WTC11 (cell line): Measurements from ENCODE around the gene USP50. TPM values are rescaled to one million over a fixed set of nuclear protein-coding genes. Genes with fewer than 3 reads are reported as not detected.
A peak's percentile ranks its signal among the peaks of the same experiment; 100 is the strongest.
"Not testable (repeated sequence)": the region's sequence is repeated elsewhere in the genome, so short reads cannot be mapped to it uniquely, and the experiment has no call there.

Source experiments
- ATAC-seq: fragments of 200-7000 bp; cut with Tn5 transposase; 2 replicates; pipeline ENCODE4 v1.10.0; 2021; ENCODE audit warnings: mild to moderate bottlenecking, moderate library complexity
- CTCF ChIA-PET: fragments of 300-600 bp; sonication (Branson Sonifier 250); formaldehyde crosslinking; loops from one replicate; lab custom pipeline; 2021; ENCODE audit warnings: antibody characterized with exemption; lab: Charles Lee
- POLR2A ChIA-PET: fragments of 350-600 bp; sonication (Branson Sonifier 250); formaldehyde crosslinking; loops from one replicate; lab custom pipeline; 2021; ENCODE audit warnings: antibody characterized with exemption; lab: Charles Lee
- DNase-seq: peaks from one replicate; pipeline ENCODE4 v3.0.0; 2021; ENCODE audit warnings: low spot score
- H3K27ac Mint-ChIP-seq: 2 replicates; pipeline ENCODE4 v1.8.0; 2021; ENCODE audit warnings: mixed read lengths
- H3K27me3 Mint-ChIP-seq: 2 replicates; pipeline ENCODE4 v1.8.0; 2021; ENCODE audit warnings: low read depth, mild to moderate bottlenecking, moderate library complexity, mixed read lengths
- H3K36me3 Mint-ChIP-seq: 2 replicates; pipeline ENCODE4 v1.8.0; 2021; ENCODE audit warnings: mixed read lengths
- H3K4me1 Mint-ChIP-seq: 2 replicates; pipeline ENCODE4 v1.8.0; 2022; ENCODE audit warnings: mixed read lengths
- H3K4me3 Mint-ChIP-seq: 2 replicates; pipeline ENCODE4 v1.8.0; 2021; ENCODE audit warnings: mild to moderate bottlenecking, moderate library complexity, mixed read lengths
- H3K9me3 Mint-ChIP-seq: 2 replicates; pipeline ENCODE4 v1.8.0; 2021; ENCODE audit warnings: mixed read lengths
- CREB1 ChIP-seq: sonication (generic); formaldehyde crosslinking; IDR thresholded peaks from 2 replicates; pipeline ENCODE4 v1.8.0; 2023; ENCODE audit warnings: mild to moderate bottlenecking, missing genetic modification reagents
- ELF4 ChIP-seq: sonication (generic); formaldehyde crosslinking; IDR thresholded peaks from 2 replicates; pipeline ENCODE4 v1.8.1; 2022; ENCODE audit warnings: low read depth, mild to moderate bottlenecking, moderate library complexity, missing genetic modification reagents
- OVOL2 ChIP-seq: fragments of 250-450 bp; sonication (Bioruptor Pico); IDR thresholded peaks from 2 replicates; pipeline ENCODE4 v1.9.0; 2021; ENCODE audit warnings: mild to moderate bottlenecking, borderline replicate concordance
- SMAD3 ChIP-seq: sonication (generic); formaldehyde crosslinking; IDR thresholded peaks from 2 replicates; pipeline ENCODE4 v1.8.0; 2022; ENCODE audit warnings: missing genetic modification reagents, mild to moderate bottlenecking, borderline replicate concordance
- SOX15 ChIP-seq: fragments of 250-450 bp; sonication (Bioruptor Pico); IDR thresholded peaks from 2 replicates; pipeline ENCODE4 v1.9.0; 2021; ENCODE audit warnings: mild to moderate bottlenecking
- TP53 ChIP-seq: sonication (generic); formaldehyde crosslinking; IDR thresholded peaks from 2 replicates; pipeline ENCODE4 v1.8.1; 2023; ENCODE audit warnings: mild to moderate bottlenecking, missing genetic modification reagents
- ZNF121 ChIP-seq: sonication (generic); formaldehyde crosslinking; IDR thresholded peaks from 2 replicates; pipeline ENCODE4 v1.8.0; 2023; ENCODE audit warnings: missing genetic modification reagents
- ZNF263 ChIP-seq: sonication (generic); formaldehyde crosslinking; IDR thresholded peaks from 2 replicates; pipeline ENCODE4 v1.8.1; 2022; ENCODE audit warnings: low read depth, mild to moderate bottlenecking, moderate library complexity, missing genetic modification reagents
- ZNF423 ChIP-seq: fragments of 250-450 bp; sonication (Bioruptor Pico); IDR thresholded peaks from 2 replicates; pipeline ENCODE4 v2.1.2; 2022; ENCODE audit warnings: mild to moderate bottlenecking, moderate library complexity
- total RNA-seq: library from RNA; stranded (reverse); gene quantifications from 3 replicates; pipeline ENCODE4 v1.2.3, GENCODE V29; 2021
- TF ChIP-seq, protein P1 (sequence below): sonication (generic); formaldehyde crosslinking; IDR thresholded peaks from 2 replicates; pipeline ENCODE4 v1.8.1; 2023; ENCODE audit warnings: mild to moderate bottlenecking, missing genetic modification reagents, borderline replicate concordance
- TF ChIP-seq, protein P2 (sequence below): sonication (generic); formaldehyde crosslinking; IDR thresholded peaks from 2 replicates; pipeline ENCODE4 v1.8.1; 2023; ENCODE audit warnings: mild to moderate bottlenecking, missing genetic modification reagents
- TF ChIP-seq, protein P3 (sequence below): fragments of 250-450 bp; sonication (Bioruptor Pico); IDR thresholded peaks from 2 replicates; pipeline ENCODE4 v1.9.0; 2021; ENCODE audit warnings: moderate library complexity, mild to moderate bottlenecking, inconsistent platforms, borderline replicate concordance
- TF ChIP-seq, protein P4 (sequence below): fragments of 250-450 bp; sonication (Bioruptor Pico); IDR thresholded peaks from 2 replicates; pipeline ENCODE4 v1.8.0; 2021; ENCODE audit warnings: mild to moderate bottlenecking
- TF ChIP-seq, protein P5 (sequence below): fragments of 250-450 bp; sonication (Bioruptor Pico); IDR thresholded peaks from 2 replicates; pipeline ENCODE4 v2.1.2; 2022; ENCODE audit warnings: mild to moderate bottlenecking, moderate library complexity

USP50 gene
- total RNA-seq, 1 experiment from 2014 or later = not detected

DNA sequence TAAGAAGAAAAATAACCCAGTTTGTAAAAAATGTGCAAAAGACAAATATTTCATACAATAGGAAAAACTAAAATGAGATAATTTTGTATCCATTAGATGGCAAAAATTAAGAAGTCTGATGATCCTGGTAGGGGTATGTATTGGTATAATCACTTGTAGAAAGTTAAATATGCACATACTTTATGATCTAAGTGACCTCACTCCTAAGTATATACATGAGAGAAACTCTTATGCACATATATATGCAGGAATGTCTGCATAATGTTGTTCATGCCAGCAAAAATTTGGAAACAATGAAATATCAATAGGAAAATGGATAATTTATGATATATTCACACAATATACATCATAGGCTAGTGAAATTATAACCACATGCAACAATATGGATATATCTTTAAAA is 33.5 kb downstream of the USP50 start:
- no peak overlapping the region for H3K4me3 Mint-ChIP-seq
- H3K36me3 Mint-ChIP-seq = no peaks in the 10 kb centered on the region
- no peak for DNase-seq
- no peak for ATAC-seq
- no peak for TF ChIP-seq CREB1
- ChIA-PET POLR2A (no interaction called here), CTCF (no interaction called here)
- no peaks in the 10 kb centered on the region for H3K27me3 Mint-ChIP-seq
- no peak overlapping the region for H3K27ac Mint-ChIP-seq
- no peaks in the 10 kb centered on the region for H3K4me1 Mint-ChIP-seq
- H3K9me3 Mint-ChIP-seq = peaks cover 8% of the 10 kb centered on the region

DNA sequence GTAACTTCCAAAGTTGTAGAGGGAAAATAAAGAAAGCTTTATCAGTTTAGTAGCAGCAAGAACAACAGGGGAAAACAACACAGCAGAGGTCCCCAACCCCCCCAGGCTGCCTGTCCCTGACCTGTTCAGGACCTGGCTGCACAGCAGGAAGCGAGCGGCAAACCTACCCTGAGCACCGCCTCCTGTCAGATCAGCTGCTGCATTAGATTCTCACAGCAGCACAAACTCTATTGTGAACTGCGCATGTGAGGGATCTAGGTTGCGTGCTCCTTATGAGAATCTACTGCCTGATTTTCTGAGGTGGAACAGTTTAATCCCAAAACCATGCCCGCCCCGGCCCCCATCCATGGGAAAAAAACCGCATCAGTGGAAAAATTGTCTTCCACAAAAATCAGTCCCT is 40.3 kb downstream of the USP50 start:
- Mint-ChIP-seq H3K9me3 (peaks cover 3% of the 10 kb centered on the region; the same call in 1 of the 2 replicates), H3K36me3 (peaks cover 3% of the 10 kb centered on the region), H3K4me3 (no peak overlapping the region), H3K4me1 (peaks cover 16% of the 10 kb centered on the region), H3K27ac (no peak overlapping the region), H3K27me3 (no peaks in the 10 kb centered on the region)
- ATAC-seq (peak; percentile 90), DNase-seq (peak; percentile 60)
- no peak for TF ChIP-seq ZNF263 (CRISPR knock-in tag)
- TF ChIP-seq SOX15 (CRISPR knock-in tag) = no peak
- no peak for TF ChIP-seq ZNF423
- TF ChIP-seq ELF4 = no peak
- TF ChIP-seq, protein P1, sequence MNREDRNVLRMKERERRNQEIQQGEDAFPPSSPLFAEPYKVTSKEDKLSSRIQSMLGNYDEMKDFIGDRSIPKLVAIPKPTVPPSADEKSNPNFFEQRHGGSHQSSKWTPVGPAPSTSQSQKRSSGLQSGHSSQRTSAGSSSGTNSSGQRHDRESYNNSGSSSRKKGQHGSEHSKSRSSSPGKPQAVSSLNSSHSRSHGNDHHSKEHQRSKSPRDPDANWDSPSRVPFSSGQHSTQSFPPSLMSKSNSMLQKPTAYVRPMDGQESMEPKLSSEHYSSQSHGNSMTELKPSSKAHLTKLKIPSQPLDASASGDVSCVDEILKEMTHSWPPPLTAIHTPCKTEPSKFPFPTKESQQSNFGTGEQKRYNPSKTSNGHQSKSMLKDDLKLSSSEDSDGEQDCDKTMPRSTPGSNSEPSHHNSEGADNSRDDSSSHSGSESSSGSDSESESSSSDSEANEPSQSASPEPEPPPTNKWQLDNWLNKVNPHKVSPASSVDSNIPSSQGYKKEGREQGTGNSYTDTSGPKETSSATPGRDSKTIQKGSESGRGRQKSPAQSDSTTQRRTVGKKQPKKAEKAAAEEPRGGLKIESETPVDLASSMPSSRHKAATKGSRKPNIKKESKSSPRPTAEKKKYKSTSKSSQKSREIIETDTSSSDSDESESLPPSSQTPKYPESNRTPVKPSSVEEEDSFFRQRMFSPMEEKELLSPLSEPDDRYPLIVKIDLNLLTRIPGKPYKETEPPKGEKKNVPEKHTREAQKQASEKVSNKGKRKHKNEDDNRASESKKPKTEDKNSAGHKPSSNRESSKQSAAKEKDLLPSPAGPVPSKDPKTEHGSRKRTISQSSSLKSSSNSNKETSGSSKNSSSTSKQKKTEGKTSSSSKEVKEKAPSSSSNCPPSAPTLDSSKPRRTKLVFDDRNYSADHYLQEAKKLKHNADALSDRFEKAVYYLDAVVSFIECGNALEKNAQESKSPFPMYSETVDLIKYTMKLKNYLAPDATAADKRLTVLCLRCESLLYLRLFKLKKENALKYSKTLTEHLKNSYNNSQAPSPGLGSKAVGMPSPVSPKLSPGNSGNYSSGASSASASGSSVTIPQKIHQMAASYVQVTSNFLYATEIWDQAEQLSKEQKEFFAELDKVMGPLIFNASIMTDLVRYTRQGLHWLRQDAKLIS = no peak
- TF ChIP-seq, protein P2, sequence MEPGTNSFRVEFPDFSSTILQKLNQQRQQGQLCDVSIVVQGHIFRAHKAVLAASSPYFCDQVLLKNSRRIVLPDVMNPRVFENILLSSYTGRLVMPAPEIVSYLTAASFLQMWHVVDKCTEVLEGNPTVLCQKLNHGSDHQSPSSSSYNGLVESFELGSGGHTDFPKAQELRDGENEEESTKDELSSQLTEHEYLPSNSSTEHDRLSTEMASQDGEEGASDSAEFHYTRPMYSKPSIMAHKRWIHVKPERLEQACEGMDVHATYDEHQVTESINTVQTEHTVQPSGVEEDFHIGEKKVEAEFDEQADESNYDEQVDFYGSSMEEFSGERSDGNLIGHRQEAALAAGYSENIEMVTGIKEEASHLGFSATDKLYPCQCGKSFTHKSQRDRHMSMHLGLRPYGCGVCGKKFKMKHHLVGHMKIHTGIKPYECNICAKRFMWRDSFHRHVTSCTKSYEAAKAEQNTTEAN (CRISPR knock-in tag) = no peak
- no peak for TF ChIP-seq TP53 (CRISPR knock-in tag)
- TF ChIP-seq, protein P3, sequence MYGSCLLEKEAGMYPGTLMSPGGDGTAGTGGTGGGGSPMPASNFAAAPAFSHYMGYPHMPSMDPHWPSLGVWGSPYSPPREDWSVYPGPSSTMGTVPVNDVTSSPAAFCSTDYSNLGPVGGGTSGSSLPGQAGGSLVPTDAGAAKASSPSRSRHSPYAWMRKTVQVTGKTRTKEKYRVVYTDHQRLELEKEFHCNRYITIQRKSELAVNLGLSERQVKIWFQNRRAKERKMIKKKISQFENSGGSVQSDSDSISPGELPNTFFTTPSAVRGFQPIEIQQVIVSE (CRISPR knock-in tag) = no peak
- no peak for TF ChIP-seq OVOL2 (CRISPR knock-in tag)
- TF ChIP-seq, protein P4, sequence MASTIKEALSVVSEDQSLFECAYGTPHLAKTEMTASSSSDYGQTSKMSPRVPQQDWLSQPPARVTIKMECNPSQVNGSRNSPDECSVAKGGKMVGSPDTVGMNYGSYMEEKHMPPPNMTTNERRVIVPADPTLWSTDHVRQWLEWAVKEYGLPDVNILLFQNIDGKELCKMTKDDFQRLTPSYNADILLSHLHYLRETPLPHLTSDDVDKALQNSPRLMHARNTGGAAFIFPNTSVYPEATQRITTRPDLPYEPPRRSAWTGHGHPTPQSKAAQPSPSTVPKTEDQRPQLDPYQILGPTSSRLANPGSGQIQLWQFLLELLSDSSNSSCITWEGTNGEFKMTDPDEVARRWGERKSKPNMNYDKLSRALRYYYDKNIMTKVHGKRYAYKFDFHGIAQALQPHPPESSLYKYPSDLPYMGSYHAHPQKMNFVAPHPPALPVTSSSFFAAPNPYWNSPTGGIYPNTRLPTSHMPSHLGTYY (CRISPR knock-in tag) = no peak
- TF ChIP-seq, protein P5, sequence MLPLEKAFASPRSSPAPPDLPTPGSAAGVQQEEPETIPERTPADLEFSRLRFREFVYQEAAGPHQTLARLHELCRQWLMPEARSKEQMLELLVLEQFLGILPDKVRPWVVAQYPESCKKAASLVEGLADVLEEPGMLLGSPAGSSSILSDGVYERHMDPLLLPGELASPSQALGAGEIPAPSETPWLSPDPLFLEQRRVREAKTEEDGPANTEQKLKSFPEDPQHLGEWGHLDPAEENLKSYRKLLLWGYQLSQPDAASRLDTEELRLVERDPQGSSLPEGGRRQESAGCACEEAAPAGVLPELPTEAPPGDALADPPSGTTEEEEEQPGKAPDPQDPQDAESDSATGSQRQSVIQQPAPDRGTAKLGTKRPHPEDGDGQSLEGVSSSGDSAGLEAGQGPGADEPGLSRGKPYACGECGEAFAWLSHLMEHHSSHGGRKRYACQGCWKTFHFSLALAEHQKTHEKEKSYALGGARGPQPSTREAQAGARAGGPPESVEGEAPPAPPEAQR (CRISPR knock-in tag) = no peak
- no peak for TF ChIP-seq SMAD3
- ChIA-PET CTCF (interaction anchor here (0.6 kb wide), 1 partner anchor 83 kb away, joined by 3 read pairs; no protein-coding TSS in a partner anchor), POLR2A (interaction anchor here (0.6 kb wide), 1 partner anchor 49 kb away, joined by 3 read pairs; no protein-coding TSS in a partner anchor)

DNA sequence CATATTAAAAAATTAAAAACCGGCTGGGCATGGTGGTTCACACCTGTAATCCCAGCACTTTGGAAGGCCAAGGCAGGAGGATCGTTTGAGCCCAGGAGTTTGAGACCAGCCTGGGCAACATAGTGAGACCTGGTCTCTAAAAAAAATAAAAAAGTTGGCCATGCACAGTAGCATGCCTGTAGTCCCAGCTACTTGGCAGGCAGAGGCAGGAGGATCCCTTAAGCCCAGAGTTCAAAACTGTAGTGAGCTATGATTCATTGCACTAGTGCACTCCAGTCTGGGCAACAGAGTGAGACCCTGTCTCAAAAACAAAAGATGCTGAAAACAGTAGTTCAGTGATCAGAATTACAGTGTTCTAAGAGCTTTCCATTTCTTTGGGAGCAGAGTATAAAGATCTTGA is 40.8 kb downstream of the USP50 start:
- peak; percentile 29; the same call in 1 of the 2 replicates for TF ChIP-seq ZNF121 (CRISPR knock-in tag)
- not testable (repeated sequence) for H3K36me3 Mint-ChIP-seq, H3K4me3 Mint-ChIP-seq, H3K9me3 Mint-ChIP-seq, H3K27me3 Mint-ChIP-seq, DNase-seq, H3K27ac Mint-ChIP-seq
- ChIA-PET CTCF (interaction anchor here (0.6 kb wide), 2 partner anchors 37 to 84 kb away, joined by 3 read pairs; no protein-coding TSS in a partner anchor), POLR2A (interaction anchor here (0.6 kb wide), 1 partner anchor 49 kb away, joined by 3 read pairs; no protein-coding TSS in a partner anchor)
- ATAC-seq = peak; percentile 31; the same call in 1 of the 2 replicates
- H3K4me1 Mint-ChIP-seq = peaks cover 16% of the 10 kb centered on the region
